ENCODE data around the gene GIT2. TPM values are rescaled to one million over a fixed set of nuclear protein-coding genes. Genes with fewer than 3 reads are reported as not detected.
"Not testable (repeated sequence)": the region's sequence is repeated elsewhere in the genome, so short reads cannot be mapped to it uniquely, and the experiment has no call there.

Gene GIT2
- total RNA-seq, 1 donor from 2014 or later = 89.1 TPM

GRCh38 chr12:109893261-109893995 is 102.7 kb downstream of the GIT2 start:
- H3K4me1 Mint-ChIP-seq (ENCODE audit: unreplicated experiment) = peaks cover 7% of the 10 kb centered on the region
- H3K4me3 Mint-ChIP-seq (ENCODE audit: unreplicated experiment) = no peak overlapping the region
- no peak overlapping the region for H3K27ac Mint-ChIP-seq (ENCODE audit: unreplicated experiment)
- no peak for DNase-seq (ENCODE audit: low spot score)
- no peaks in the 10 kb centered on the region for H3K36me3 Mint-ChIP-seq (ENCODE audit: low read depth, unreplicated experiment)
- no peak for TF ChIP-seq CTCF (IDR thresholded peaks at IDR 0.05; ENCODE audit: unreplicated experiment)
- H3K9me3 Mint-ChIP-seq (ENCODE audit: unreplicated experiment) = no peaks in the 10 kb centered on the region
- H3K27me3 Mint-ChIP-seq (ENCODE audit: unreplicated experiment) = peaks cover 6% of the 10 kb centered on the region

GRCh38 chr12:109892748-109893147 is 103.4 kb downstream of the GIT2 start:
- no peak for TF ChIP-seq CTCF (IDR thresholded peaks at IDR 0.05; ENCODE audit: unreplicated experiment)
- no peak overlapping the region for H3K4me3 Mint-ChIP-seq (ENCODE audit: unreplicated experiment)
- H3K27me3 Mint-ChIP-seq (ENCODE audit: unreplicated experiment) = peaks cover 3% of the 10 kb centered on the region
- no peak overlapping the region for H3K27ac Mint-ChIP-seq (ENCODE audit: unreplicated experiment)
- H3K9me3 Mint-ChIP-seq (ENCODE audit: unreplicated experiment) = no peaks in the 10 kb centered on the region
- H3K36me3 Mint-ChIP-seq (ENCODE audit: low read depth, unreplicated experiment) = no peaks in the 10 kb centered on the region
- H3K4me1 Mint-ChIP-seq (ENCODE audit: unreplicated experiment) = peaks cover 14% of the 10 kb centered on the region
- no peak for DNase-seq (ENCODE audit: low spot score)

- DNase-seq (ENCODE audit: low spot score) = no peak
- TF ChIP-seq CTCF (IDR thresholded peaks at IDR 0.05; ENCODE audit: unreplicated experiment) = no peak
- Mint-ChIP-seq H3K4me3 (ENCODE audit: unreplicated experiment) (no peak overlapping the region), H3K36me3 (ENCODE audit: low read depth, unreplicated experiment) (no peaks in the 10 kb centered on the region), H3K4me1 (ENCODE audit: unreplicated experiment) (peaks cover 19% of the 10 kb centered on the region), H3K27ac (ENCODE audit: unreplicated experiment) (no peak overlapping the region), H3K9me3 (ENCODE audit: unreplicated experiment) (no peaks in the 10 kb centered on the region), H3K27me3 (ENCODE audit: unreplicated experiment) (peaks cover 3% of the 10 kb centered on the region)
Measured at GRCh38 chr12:109892165-109892715, 103.9 kb downstream of the GIT2 start.

- not testable (repeated sequence) for H3K27me3 Mint-ChIP-seq (ENCODE audit: unreplicated experiment); H3K27ac Mint-ChIP-seq (ENCODE audit: unreplicated experiment); H3K4me3 Mint-ChIP-seq (ENCODE audit: unreplicated experiment); H3K9me3 Mint-ChIP-seq (ENCODE audit: unreplicated experiment); H3K36me3 Mint-ChIP-seq (ENCODE audit: low read depth, unreplicated experiment); DNase-seq (ENCODE audit: low spot score)
- H3K4me1 Mint-ChIP-seq (ENCODE audit: unreplicated experiment) = peaks cover 19% of the 10 kb centered on the region
Measured at GRCh38 chr12:109891731-109892130, 104.4 kb downstream of the GIT2 start.

GRCh38 chr12:109890620-109891170 is 105.5 kb downstream of the GIT2 start:
- Mint-ChIP-seq H3K27ac (ENCODE audit: unreplicated experiment) (no peak overlapping the region), H3K36me3 (ENCODE audit: low read depth, unreplicated experiment) (no peaks in the 10 kb centered on the region), H3K27me3 (ENCODE audit: unreplicated experiment) (peaks cover 2% of the 10 kb centered on the region), H3K4me3 (ENCODE audit: unreplicated experiment) (no peak overlapping the region), H3K4me1 (ENCODE audit: unreplicated experiment) (peaks cover 19% of the 10 kb centered on the region), H3K9me3 (ENCODE audit: unreplicated experiment) (no peaks in the 10 kb centered on the region)
- no peak for DNase-seq (ENCODE audit: low spot score)
- no peak for TF ChIP-seq CTCF (IDR thresholded peaks at IDR 0.05; ENCODE audit: unreplicated experiment)
